GM19397 (cell line): ENCODE results near the gene HNRNPA3.
"Not testable (repeated sequence)": the region's sequence is repeated elsewhere in the genome, so short reads cannot be mapped to it uniquely, and the experiment has no call there.

ENCODE experiments used
- ATAC-seq: cut with Tn5 transposase; IDR thresholded peaks from one replicate; pipeline ENCODE4 v1.9.1; 2021; ENCODE audit warnings: mild to moderate bottlenecking, moderate library complexity; ENCODE audit not compliant: unreplicated experiment

The HNRNPA3 gene

DNA sequence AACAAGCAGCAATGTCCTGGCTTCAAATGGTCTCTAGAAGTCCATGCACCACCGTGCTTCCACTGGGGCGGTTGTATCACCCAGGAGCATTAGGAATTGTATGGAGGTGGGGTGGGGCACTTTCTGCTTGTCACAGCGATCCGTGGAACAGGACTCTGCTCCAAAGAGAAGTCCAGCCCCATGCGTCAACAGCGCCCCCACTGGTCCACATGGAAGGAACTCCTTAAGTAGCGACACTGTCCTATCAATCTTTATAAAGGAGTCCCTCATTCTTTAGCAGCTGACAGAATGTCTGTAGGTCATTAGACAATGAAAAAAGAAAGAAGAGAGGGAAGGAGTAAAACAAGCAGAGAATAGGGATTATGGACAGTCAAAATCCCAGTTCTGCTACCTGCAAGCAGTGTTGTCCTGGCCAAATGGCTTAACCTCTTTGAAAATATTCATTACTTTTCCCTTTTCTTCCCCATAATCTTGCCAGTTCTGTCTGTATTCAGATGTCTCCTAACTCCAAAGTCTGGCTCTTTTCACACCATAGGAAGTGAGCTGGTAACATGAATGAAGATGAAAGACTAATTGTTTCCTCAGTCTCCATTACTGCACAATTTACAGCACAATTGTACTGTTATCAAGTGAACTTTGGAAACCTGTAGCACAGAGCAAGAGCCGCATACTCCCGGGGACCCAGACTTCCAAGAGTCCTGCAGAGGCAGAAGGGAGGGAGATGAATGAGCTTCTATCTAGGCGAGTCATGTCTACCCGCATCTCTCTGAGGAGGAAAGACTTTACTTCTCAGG is 42.0 kb downstream of the HNRNPA3 start:
- ATAC-seq, result no peak

DNA sequence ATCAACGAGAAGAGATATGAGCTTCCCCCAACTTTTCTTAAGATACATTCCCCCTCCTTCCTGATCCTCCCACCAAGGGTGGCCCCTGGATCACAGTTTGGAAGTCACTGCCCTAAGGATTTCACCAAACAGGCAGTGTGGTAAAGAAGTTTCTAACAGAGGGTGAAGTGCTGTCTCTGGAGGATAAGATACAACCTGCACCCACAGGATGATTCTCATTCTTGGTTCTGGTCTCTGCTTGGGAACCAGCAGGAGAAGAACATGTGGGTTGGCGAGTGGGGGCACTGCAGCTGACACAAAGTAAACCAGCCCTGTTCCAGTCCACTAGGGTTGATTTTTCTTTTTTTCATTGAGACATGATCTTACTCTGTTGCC is 42.6 kb downstream of the HNRNPA3 start:
- ATAC-seq, result no peak

DNA sequence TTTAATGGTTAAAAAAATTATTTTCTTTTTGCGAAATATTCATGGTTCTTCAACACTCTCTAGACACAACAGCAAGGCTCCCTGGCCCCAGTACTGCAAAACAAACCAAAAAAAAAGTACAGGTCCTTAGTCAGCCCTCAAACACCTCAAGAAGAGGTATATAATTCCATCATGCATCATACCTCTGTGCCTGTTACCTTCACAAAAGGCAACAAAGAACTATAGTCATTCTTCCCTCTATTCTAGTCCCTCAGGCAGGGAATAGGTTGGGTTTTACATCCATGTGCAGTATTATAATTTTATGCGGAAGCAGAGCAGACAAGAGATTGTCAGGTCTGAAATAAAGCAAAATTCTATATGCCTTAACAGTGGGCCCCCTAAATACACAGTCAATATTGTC is 43.4 kb downstream of the HNRNPA3 start:
- no peak for ATAC-seq

DNA sequence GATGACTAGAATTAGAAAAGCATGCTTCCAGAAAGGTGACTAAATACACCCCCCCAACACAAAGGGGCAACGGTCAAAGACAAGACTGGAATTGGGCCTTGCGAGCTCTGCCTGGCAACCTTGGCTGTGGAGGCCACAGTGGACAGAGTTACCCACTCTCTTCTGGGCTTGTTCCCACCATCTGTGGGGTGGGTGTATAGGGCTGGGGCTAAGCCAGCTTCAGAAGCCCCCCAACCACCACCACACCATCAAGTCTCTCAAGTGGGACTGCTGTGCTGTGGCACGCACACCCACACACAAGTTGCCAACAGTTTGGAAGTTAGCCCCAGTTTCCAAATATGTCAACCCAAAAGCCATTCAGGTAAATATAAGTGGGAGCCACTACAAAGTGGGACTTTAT is 44.1 kb downstream of the HNRNPA3 start:
- ATAC-seq, result no peak

DNA sequence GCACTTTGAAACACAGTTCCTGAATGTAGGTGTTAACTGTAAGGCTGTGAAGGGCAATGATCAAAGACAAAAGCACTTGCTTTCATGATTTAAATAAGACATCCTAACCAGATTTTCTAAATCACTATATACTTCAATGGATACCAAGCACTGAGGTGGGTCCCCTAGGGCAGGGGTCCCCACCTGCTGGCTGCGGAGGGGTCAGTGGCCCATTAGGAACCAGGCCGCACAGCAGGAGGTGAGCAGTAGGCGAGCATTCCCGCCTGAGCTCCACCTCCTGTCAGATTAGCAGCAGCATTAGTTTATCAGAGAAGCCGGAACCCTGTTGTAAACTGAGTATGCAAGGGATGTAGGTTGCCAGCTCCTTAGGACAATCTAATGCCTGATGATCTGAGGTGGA is 44.9 kb downstream of the HNRNPA3 start:
- ATAC-seq, result no peak

DNA sequence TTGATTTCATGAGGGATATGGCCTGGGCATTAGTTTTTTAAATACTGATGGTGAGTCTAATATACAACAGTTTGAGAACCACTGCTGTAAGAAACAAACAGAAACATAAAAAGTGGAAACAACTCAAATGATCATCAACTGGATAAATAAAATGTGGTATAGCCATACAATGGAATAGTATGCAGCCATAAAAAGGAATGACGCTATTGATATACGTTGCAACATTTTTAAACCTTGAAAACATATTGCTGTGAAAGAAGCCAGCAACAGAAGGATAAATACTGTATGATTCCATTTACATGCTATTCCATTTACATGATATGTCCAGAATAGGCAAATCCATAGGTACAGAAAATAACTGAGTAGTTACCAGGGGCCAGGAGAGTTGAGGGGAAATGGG is 45.5 kb downstream of the HNRNPA3 start:
- ATAC-seq, result no peak

DNA sequence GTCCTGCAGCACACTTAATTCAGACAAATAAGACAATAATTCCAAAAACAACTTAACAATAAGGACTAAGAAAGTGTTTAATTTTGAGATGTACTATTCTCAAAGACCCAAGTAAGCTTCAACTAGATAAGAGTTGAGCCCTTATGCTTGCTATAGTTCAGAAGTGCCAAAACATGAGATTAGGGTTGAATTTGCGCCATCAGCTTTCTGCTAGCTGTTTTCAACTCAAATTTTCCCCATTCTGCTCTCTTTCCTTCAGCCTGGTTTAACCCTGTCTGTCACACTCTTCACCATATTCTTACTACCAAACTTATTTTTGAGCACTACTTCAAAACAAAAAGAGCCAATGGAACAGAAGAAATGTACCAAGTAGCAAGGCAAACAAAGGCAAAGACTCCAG is 47.8 kb downstream of the HNRNPA3 start:
- no peak for ATAC-seq

DNA sequence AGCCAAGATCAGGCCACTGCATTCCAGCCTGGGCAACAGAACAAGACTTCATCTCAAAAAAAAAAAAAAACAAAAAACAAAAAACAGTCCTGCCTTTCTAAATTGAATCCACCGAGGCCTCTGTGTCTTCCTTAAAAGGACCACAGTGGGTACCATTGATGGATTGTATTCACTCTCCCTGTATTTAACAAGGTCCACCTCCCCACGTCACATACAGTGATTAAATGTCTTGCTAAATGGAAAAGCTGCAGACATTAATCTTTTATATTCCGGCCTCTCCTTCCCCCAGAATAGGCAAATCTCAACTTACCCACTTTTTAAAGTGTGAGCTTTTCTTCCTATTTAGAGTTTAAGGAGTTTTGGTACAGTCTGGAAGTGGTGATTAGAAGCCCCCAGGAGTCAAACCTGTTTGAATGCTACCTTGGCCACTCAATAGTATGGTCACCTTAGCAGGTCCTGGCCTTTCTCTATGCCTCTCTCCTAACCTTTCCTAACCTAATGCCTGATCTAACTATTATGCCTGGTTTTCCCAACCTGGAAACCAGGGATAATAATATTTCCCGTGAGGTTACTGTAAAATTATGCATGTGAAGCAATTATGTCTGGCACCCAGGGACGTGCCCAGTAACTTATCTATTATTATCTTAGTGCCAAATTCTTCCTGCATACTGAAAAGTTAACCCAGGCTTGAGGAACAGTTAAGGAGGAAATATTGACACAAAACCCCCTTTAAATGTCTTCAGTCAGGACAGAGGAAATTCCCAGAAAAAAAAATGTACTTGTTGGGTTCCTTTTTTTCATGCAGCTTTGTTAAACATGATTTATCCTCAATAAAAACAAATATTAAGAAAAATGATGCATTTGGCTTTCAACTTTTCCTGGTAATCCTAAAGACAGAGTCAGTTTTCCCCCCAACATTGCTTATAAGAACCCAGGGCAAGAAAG is 48.8 kb downstream of the HNRNPA3 start:
- no peak for ATAC-seq

DNA sequence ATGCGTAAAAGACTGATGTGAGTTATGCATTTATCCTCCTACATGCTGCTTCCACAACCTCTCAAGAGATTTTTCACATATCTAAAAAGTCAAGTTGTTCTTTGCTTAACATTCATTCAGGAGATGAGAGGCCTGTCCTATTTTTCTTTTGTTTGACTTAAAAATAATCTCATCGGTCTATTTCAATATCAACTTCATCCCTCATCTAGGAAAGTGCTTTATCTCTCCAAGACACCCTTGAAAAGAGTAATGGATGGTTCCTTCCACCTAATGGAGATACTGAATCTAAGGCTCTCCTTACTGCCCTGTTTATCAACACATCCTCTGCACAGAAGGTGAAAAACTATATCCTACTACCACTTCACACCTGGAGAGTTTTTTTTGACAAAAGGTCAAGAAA is 49.5 kb downstream of the HNRNPA3 start:
- no peak for ATAC-seq

DNA sequence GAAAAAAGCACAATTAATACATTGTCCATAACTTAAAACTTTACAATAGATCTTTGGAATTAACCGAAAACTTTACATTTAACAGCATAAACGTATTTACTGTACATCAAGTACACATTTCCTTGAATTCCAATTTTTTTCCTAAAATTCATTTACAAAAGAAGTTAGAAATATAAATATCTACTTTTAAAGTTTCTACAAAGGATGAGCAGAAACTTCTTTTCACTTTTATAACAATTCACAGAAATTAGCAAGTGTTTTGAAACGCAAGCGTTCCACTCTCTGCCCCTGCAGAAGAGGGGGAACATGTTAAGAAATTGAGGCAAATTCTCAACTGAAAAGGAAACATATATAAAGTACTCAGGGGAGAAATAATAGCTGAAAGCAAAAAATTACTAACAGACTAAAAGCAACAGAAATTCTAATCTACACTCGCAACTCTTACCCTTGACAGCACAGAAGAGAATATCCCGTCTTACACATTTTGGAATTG is 50.4 kb downstream of the HNRNPA3 start:
- no peak for ATAC-seq

DNA sequence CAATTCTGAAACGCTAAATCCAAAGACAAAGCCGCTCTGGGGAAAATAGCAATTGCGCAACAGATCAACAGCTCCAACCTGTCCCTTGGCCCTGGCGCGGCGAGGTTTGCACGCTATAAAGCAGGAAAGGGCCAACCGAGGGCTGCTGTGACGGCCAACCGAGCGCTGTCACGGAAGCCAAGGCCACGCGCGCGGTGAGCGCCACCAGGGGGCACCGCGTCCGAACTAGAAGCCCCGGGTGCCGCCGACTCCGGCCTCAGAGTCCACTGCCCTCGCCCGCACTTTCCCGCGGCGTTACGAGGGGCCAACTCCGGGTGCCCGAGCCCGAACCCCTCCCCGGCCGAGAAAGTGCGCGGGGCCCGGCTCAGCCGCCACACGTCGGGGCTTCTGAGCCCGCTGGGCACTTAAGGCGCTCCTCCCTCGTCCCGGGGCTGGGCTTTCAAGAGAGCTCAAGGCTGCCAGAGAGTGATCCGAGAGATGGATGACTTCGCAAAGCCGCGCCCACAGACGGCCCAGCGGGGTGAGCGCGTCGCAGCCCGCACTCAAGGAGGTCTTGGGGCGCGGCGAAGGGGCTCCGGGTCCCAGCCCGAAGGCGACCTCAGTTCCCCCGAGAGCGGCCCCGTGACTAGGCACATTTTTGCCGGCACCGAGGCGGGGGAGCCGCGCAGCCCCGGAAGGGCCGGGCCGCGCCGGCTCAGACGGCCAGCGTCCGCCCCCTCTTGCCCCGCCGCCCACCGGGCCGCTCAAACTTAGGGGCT is 51.0 kb downstream of the HNRNPA3 start:
- peak; percentile 48 for ATAC-seq

DNA sequence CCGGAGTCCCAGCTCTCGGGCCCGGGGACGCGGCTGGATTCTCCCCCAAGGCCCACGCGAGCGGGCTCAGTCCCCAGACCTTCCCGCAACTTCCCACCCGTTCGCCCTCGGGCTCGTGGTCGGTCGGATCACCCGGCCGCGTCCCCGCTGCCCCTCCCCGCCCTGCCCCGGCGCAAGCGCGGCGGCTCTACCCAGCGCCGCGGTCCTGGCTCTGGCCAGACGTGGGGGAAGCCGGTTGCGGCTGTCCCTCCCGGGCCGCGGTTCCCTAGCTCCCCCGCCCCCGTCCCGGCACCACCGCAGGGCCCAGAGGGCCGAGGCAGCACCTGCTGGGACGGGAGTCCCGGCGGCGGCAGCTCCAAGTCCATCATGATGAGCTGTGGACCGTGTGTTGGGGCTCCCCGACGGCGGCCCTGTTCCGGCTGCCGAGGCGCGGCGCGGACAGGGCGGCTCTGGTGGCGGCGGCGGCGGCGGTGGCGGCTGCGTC is 51.7 kb downstream of the HNRNPA3 start:
- peak; percentile 31 for ATAC-seq

DNA sequence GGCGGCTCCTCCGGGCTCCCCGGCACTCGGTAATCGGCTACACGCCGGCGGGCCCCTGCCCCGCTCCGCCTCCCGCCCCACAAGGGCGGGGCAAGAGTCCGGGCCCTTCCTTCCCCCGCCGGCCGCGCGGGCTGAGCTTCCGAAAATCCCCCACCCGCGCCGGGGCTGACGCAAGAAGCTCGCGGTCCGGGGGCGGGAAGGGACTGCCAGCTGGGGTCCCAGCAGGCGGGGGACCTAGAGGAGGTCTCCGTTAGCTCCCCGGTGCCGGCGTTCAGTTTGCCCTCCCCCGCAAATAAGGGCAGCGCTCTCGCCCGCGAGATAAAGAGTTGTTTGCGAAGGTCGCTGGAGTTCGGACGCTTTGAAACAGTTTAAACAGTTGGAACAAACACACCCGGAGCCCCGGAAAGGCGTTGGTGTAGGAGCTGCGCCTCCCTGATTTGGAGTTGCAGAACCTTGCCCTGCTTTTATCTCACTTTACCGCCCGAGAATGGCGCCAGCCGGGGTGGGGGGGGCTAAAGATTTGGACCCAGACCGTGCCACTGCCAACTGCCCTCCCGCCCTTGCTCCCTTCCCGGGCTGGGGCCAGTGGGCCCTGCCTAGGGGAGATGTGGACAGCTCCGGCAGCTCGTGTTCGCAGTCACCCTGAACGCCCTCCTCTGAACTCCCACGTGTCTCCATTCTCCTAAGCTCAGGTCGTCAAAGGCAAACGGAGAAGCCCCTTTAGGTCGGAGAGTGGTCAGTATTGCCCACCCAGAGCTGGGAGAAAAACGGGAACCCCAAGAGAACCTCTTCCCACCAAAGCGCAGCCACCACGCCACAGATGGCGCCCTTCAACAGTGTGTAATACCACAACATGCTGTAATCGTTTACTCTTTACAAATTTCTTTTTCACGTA is 52.3 kb downstream of the HNRNPA3 start, which contains the start of gene NFE2L2:
TSS of gene NFE2L2 (minus strand) at position 35 of the 895 bp plus-strand sequence. CDS start 151 bp downstream, outside the sequence.
- peak; percentile 67 for ATAC-seq

DNA sequence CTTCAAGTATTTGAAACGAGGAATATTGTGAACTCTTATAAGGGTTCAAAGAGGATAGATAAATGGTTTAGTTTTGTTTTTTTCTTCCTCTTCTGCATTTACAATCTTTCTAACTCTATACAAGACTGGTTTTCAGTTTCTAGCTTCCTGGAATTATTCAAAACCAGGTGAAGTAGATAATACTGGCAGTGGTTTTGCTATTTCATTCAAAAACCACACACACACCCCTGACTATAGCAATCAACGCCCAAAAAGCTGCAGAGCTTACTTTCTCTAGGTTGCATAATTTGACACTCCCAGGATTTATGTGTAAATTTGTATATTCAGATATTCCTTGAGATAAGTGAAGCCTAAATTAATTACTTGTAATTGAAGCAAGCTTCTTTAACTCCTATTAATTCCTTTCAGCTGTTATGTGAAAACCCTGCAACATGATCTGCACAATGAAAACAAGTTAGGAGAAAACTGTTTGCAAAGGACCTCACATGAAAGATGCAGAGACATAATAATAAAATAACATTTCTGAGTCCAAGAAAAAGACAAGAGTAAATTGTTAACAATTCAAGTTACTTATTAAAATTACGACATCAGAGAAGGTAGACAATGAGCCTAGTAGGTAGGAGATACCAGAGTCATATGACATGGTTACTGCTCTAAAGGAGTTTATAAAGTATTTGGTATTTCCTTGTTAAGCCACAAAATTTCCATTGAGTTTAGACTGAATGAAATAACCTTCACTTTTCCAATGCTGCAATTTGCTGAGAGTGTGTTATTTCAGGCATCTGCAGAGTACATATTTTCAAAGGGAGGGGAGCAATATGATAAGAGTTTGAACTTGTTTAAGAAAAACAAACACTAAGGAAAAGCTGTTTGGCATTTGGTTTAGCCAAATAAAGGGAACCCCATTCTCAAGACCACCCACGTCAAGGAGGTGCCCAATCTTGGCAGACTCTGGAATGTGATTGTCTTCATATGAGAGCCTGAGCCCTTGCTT is 53.5 kb downstream of the HNRNPA3 start:
- no peak for ATAC-seq

DNA sequence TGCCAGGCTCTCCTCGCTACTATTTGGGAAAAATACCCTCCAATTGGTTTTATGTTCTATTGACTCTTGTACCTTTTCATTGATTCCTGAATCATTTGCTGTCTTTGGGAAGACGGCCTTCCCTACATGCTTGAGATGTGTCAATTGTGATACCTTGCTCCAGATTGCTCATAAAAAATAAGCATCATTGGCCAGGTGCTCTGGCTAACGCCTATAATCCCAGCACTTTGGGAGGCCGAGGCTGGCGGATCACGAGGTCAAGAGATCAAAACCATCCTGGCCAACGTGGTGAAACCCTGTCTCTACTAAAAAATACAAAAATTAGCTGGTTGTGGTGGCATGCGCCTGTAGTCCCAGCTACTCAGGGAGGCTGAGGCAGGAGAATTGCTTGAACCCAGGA is 54.4 kb downstream of the HNRNPA3 start:
- ATAC-seq, result not testable (repeated sequence)

DNA sequence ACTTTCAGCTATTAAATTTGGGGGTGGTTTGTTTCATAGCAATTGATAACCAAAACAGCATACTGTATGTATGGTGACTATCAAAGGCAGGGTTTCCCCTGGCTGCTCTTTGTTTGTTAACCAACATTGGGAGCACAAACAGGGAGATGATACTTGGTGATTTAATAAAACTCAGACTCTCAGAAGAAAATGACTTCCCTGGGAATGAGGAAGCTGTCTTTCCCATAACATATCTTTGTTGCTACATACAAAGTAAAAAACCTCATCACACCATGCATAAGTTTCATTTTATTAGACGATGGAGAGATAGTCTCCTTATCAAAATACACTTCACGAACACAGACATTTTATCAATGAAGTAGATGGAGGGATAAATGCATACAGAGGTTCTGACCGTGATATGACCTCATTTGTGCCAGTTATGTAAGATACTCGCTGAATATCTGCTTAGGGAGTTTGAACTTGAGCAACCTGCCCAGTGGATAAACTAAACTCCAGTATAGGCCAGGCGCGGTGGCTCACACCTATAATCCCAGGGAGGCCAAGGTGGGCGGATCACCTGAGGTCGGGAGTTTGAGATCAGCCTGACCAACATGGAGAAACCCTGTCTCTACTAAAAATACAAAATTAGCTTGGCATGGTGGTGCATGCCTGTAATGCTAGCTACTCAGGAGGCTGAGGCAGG is 55.7 kb downstream of the HNRNPA3 start:
- ATAC-seq, result no peak

DNA sequence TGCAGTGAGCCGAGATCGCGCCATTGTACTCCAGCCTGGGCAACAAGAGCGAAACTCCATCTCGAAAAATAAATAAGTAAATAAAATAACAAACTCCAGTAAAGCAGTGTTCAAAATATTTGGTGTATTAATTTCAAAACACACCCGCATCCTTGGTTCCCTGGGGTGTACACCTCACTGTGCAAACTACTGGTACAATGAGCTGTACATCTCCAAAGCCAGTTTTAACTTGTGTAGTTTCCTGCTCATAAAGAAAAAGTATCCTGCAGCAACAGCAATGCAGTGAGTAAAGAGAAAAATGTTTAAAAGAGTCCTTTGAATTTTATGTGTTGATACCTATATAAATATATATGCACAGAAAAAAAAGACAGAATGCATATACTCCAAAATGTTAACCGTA is 56.3 kb downstream of the HNRNPA3 start:
- ATAC-seq, result no peak

DNA sequence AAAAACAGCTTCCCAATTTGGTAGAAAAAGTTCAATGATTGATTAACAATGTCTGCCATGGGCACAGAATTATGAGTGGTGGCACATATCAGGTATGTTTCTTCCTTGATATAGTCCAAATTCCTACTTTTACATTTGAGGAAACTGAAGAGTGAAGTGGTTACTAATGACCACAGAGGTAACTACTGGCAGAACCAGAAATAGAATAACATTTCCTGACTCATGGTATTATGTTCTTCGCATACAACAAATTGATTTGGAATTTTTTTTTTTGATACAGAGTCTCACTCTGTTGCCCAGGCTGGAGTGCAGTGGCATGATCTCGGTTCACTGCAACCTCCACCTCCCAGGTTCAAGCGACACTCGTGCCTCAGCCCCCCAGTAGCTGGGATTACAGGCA is 57.9 kb downstream of the HNRNPA3 start:
- ATAC-seq, result no peak
